Stimulated activated naive CD4-positive, alpha-beta T cell (primary cell): Measurements from ENCODE around the gene DOCK4.
"Not testable (repeated sequence)": the region's sequence is repeated elsewhere in the genome, so short reads cannot be mapped to it uniquely, and the experiment has no call there.

Source experiments
- DNase-seq, 6 experiments: peaks; one replicate each; lab custom pipeline; 2025; lab: John Stamatoyannopoulos, UW

DOCK4 gene

GRCh38 chr7:112136271-112137008 lies 69.8 kb downstream of the DOCK4 start:
- DNase-seq, result no peak

- DNase-seq, result no peak
Measured at GRCh38 chr7:112135815-112136214, 70.4 kb downstream of the DOCK4 start.

- no peak for DNase-seq
Measured at GRCh38 chr7:112134039-112134438, 72.2 kb downstream of the DOCK4 start.

GRCh38 chr7:112133328-112133727 lies 72.9 kb downstream of the DOCK4 start:
- no peak for DNase-seq

GRCh38 chr7:112132051-112132694 lies 74.0 kb downstream of the DOCK4 start:
- DNase-seq, result no peak

- no peak for DNase-seq
Measured at GRCh38 chr7:112130729-112131410, 75.3 kb downstream of the DOCK4 start.

- DNase-seq, result no peak
Measured at GRCh38 chr7:112129655-112130323, 76.4 kb downstream of the DOCK4 start.

- not testable (repeated sequence) for DNase-seq
Measured at GRCh38 chr7:112128461-112129425, 77.5 kb downstream of the DOCK4 start.

- not testable (repeated sequence) for DNase-seq
Measured at GRCh38 chr7:112128041-112128440, 78.2 kb downstream of the DOCK4 start.

- no peak for DNase-seq
Measured at GRCh38 chr7:112125250-112125649, 80.9 kb downstream of the DOCK4 start.

- no peak for DNase-seq
Measured at GRCh38 chr7:112124061-112124766, 82.0 kb downstream of the DOCK4 start.

- DNase-seq, result no peak
Measured at GRCh38 chr7:112122798-112123197, 83.4 kb downstream of the DOCK4 start.

- DNase-seq, result no peak
Measured at GRCh38 chr7:112122144-112122543, 84.1 kb downstream of the DOCK4 start.

GRCh38 chr7:112121318-112121717 lies 84.9 kb downstream of the DOCK4 start:
- DNase-seq, result no peak

- no peak for DNase-seq
Measured at GRCh38 chr7:112120696-112121217, 85.4 kb downstream of the DOCK4 start.

GRCh38 chr7:112118581-112119566 lies 87.3 kb downstream of the DOCK4 start:
- DNase-seq, result no peak

- DNase-seq, result no peak
Measured at GRCh38 chr7:112116894-112117293, 89.3 kb downstream of the DOCK4 start.

GRCh38 chr7:112116358-112116757 lies 89.8 kb downstream of the DOCK4 start:
- no peak for DNase-seq

GRCh38 chr7:112115880-112116279 lies 90.3 kb downstream of the DOCK4 start:
- no peak for DNase-seq
